IMR-90 (cell line): ENCODE results near the gene ARSJ. TPM values are rescaled to one million over a fixed set of nuclear protein-coding genes. Genes with fewer than 3 reads are reported as not detected.

Source experiments
- ATAC-seq: fragments of 200-7000 bp; cut with Tn5 transposase; 2 replicates; pipeline ENCODE4 v1.9.1; 2020; ENCODE audit warnings: low read depth, mild to moderate bottlenecking, moderate library complexity
- BruUV-seq: library from RNA; stranded (reverse); fragments of 400-500 nt; replicated peaks from 2 replicates; lab custom pipeline; 2021; lab: Mats Ljungman, UMichigan
- CTCF ChIA-PET: fragments of 300-600 bp; formaldehyde crosslinking; extraction: SDS; loops from one replicate; lab custom pipeline; 2021; ENCODE audit warnings: antibody characterized with exemption; lab: Yijun Ruan, JAX
- POLR2A ChIA-PET: fragments of 300-600 bp; sonication (Branson Sonifier 250); formaldehyde crosslinking; loops from one replicate; lab custom pipeline; 2022; ENCODE audit warnings: antibody characterized with exemption; ENCODE audit not compliant: unreplicated experiment; lab: Charles Lee
- DNase-seq: peaks from one replicate; pipeline ENCODE4 v3.0.0; 2013
- H2AFZ ChIP-seq: replicated peaks from 2 replicates; pipeline ENCODE3; 2013; ENCODE audit warnings: low read length, mild to moderate bottlenecking; ENCODE audit not compliant: poor library complexity
- H2AK5ac ChIP-seq: 2 replicates; pipeline ENCODE4 v1.6.1; 2013; ENCODE audit warnings: low read depth, low read length, inconsistent platforms
- H2AK9ac ChIP-seq: replicated peaks from 2 replicates; pipeline ENCODE3; 2013; ENCODE audit warnings: mild to moderate bottlenecking, low read depth, low read length, moderate library complexity; ENCODE audit not compliant: poor library complexity
- H2BK120ac ChIP-seq: 2 replicates; pipeline ENCODE4 v1.6.1; 2013; ENCODE audit warnings: low read depth, low read length, inconsistent platforms
- H2BK15ac ChIP-seq: 3 replicates; pipeline ENCODE4 v1.6.1; 2013; ENCODE audit warnings: low read depth, low read length, inconsistent platforms
- H2BK20ac ChIP-seq: 2 replicates; pipeline ENCODE4 v1.6.1; 2013; ENCODE audit warnings: low read depth, mild to moderate bottlenecking, inconsistent platforms, low read length, moderate library complexity
- H2BK5ac ChIP-seq: 2 replicates; pipeline ENCODE4 v1.6.1; 2013; ENCODE audit warnings: mild to moderate bottlenecking, low read depth, low read length, inconsistent platforms; ENCODE audit not compliant: poor library complexity, severe bottlenecking
- H3K14ac ChIP-seq: replicated peaks from 2 replicates; pipeline ENCODE4 v1.6.1; 2013; ENCODE audit warnings: low read depth, low read length, inconsistent platforms
- H3K18ac ChIP-seq: 2 replicates; pipeline ENCODE4 v1.6.1; 2013; ENCODE audit warnings: low read depth, low read length, control low read depth
- H3K23ac ChIP-seq: 2 replicates; pipeline ENCODE4 v1.6.1; 2013; ENCODE audit warnings: low read depth, low read length, inconsistent platforms
- H3K27ac ChIP-seq: 2 replicates; pipeline ENCODE4 v1.5.1; 2013; ENCODE audit warnings: mild to moderate bottlenecking, control low read depth, low read length; ENCODE audit not compliant: insufficient read depth
- H3K27me3 ChIP-seq: 2 replicates; pipeline ENCODE4 v1.6.1; 2013; ENCODE audit warnings: low read length; ENCODE audit not compliant: control insufficient read depth, insufficient read depth
- H3K36me3 ChIP-seq: 2 replicates; pipeline ENCODE4 v1.6.1; 2013; ENCODE audit warnings: low read length, mixed read lengths; ENCODE audit not compliant: control insufficient read depth, insufficient read depth
- H3K4ac ChIP-seq: 2 replicates; pipeline ENCODE4 v1.6.1; 2013; ENCODE audit warnings: low read depth, low read length, inconsistent platforms
- H3K4me1 ChIP-seq: 2 replicates; pipeline ENCODE4 v1.6.1; 2013; ENCODE audit warnings: low read length, mixed read lengths; ENCODE audit not compliant: control insufficient read depth, insufficient read depth
- H3K4me2 ChIP-seq: 2 replicates; pipeline ENCODE4 v1.6.1; 2013; ENCODE audit warnings: low read depth, mild to moderate bottlenecking, control low read depth, low read length, moderate library complexity
- H3K4me3 ChIP-seq: 2 replicates; pipeline ENCODE4 v1.5.1; 2013; ENCODE audit warnings: low read depth, mild to moderate bottlenecking, control low read depth, low read length, moderate library complexity; ENCODE audit not compliant: insufficient read depth
- H3K56ac ChIP-seq: 2 replicates; pipeline ENCODE4 v1.6.1; 2013; ENCODE audit warnings: low read length, inconsistent platforms; ENCODE audit not compliant: insufficient read depth; ENCODE audit errors: extremely low read depth
- H3K79me1 ChIP-seq, 2 experiments: 2 replicates each; pipeline ENCODE4 v1.6.1; 2013; ENCODE audit warnings: low read length in 2 of 2, inconsistent platforms in 1 of 2, low read depth in 1 of 2
- H3K9ac ChIP-seq: 2 replicates; pipeline ENCODE4 v1.6.1; 2013; ENCODE audit warnings: low read depth, low read length, control low read depth
- H3K9me1 ChIP-seq: 2 replicates; pipeline ENCODE4 v1.6.1; 2013; ENCODE audit warnings: low read length, inconsistent platforms; ENCODE audit not compliant: insufficient read depth
- H3K9me3 ChIP-seq: 2 replicates; pipeline ENCODE4 v1.6.1; 2013; ENCODE audit warnings: low read length; ENCODE audit not compliant: control insufficient read depth, insufficient read depth
- H4K20me1 ChIP-seq: 2 replicates; pipeline ENCODE4 v1.6.1; 2013; ENCODE audit warnings: low read length, inconsistent platforms; ENCODE audit not compliant: insufficient read depth
- H4K5ac ChIP-seq: 2 replicates; pipeline ENCODE4 v1.6.1; 2013; ENCODE audit warnings: mild to moderate bottlenecking, low read depth, low read length, control low read depth
- H4K8ac ChIP-seq, 2 experiments: 2 replicates each; pipeline ENCODE4 v1.6.1; 2013; ENCODE audit warnings: low read depth in 2 of 2, low read length in 2 of 2, control low read depth in 1 of 2, inconsistent platforms in 1 of 2
- H4K91ac ChIP-seq: 2 replicates; pipeline ENCODE4 v1.6.1; 2013; ENCODE audit warnings: low read depth, low read length, inconsistent platforms; ENCODE audit not compliant: insufficient read depth
- BHLHE40 ChIP-seq: fragments of 150-350 bp; IDR thresholded peaks from 2 replicates; pipeline ENCODE4 v1.6.1; 2016; ENCODE audit warnings: mild to moderate bottlenecking, low read depth, low read length
- CEBPB ChIP-seq: IDR thresholded peaks from 2 replicates; pipeline ENCODE4 v1.6.1; 2012; ENCODE audit warnings: low read depth, low read length, improper control_type of control experiment
- CHD1 ChIP-seq: IDR thresholded peaks from 2 replicates; pipeline ENCODE4 v1.6.1; 2012; ENCODE audit warnings: low read depth, low read length, improper control_type of control experiment
- FOS ChIP-seq: fragments of 150-350 bp; IDR thresholded peaks from 2 replicates; pipeline ENCODE4 v1.6.1; 2016; ENCODE audit warnings: low read depth, low read length
- MAFK ChIP-seq: IDR thresholded peaks from 2 replicates; pipeline ENCODE4 v1.6.1; 2012; ENCODE audit warnings: low read depth, low read length, improper control_type of control experiment
- MAZ ChIP-seq: IDR thresholded peaks from 2 replicates; pipeline ENCODE4 v1.6.1; 2012; ENCODE audit warnings: low read depth, mild to moderate bottlenecking, low read length, improper control_type of control experiment, moderate library complexity, borderline replicate concordance
- MXI1 ChIP-seq: IDR thresholded peaks from 2 replicates; pipeline ENCODE4 v1.6.1; 2012; ENCODE audit warnings: low read depth, mild to moderate bottlenecking, low read length, moderate library complexity, borderline replicate concordance
- NFE2L2 ChIP-seq: fragments of 150-350 bp; IDR thresholded peaks from 2 replicates; pipeline ENCODE4 v1.6.1; 2016; ENCODE audit warnings: low read depth, mild to moderate bottlenecking, low read length
- POLR2A ChIP-seq: IDR thresholded peaks from 2 replicates; pipeline ENCODE4 v1.6.1; 2012; ENCODE audit warnings: mild to moderate bottlenecking, low read depth, low read length
- RAD21 ChIP-seq: IDR thresholded peaks from 2 replicates; pipeline ENCODE4 v1.6.1; 2012; ENCODE audit warnings: low read length, improper control_type of control experiment
- RFX5 ChIP-seq: IDR thresholded peaks from 2 replicates; pipeline ENCODE4 v1.8.0; 2012; ENCODE audit warnings: low read depth, mild to moderate bottlenecking, low read length, moderate library complexity
- SMC3 ChIP-seq: fragments of 150-350 bp; IDR thresholded peaks from 2 replicates; pipeline ENCODE4 v1.6.1; 2016; ENCODE audit warnings: low read depth, mild to moderate bottlenecking, antibody characterized with exemption, low read length, moderate library complexity
- dilution Hi-C: fragments of 300-500 bp; cut with HindIII; formaldehyde crosslinking; loops from one replicate; pipeline ENCODE4 v1.14.3; 2018; ENCODE audit warnings: low sequenced_read_pairs; ENCODE audit not compliant: unreplicated experiment
- in situ Hi-C: fragments of 300-500 bp; cut with MboI; formaldehyde crosslinking; loops from 3 replicates; pipeline ENCODE4 v1.14.3; 2019; ENCODE audit warnings: low sequenced_read_pairs, inconsistent platforms, mixed read lengths
- intact Hi-C: fragments of 100-400 bp; cut with micrococcal nuclease; formaldehyde crosslinking; loops from 2 replicates; pipeline ENCODE4 v1.10.0; 2022
- polyA plus RNA-seq, 3 experiments: library from polyadenylated mRNA; depleted of rRNA; stranded (reverse); fragments of >200 nt; gene quantifications; 2 replicates each; pipeline ENCODE4 v1.2.3, GENCODE V29; 2012; ENCODE audit warnings: low replicate concordance in 1 of 3
- total RNA-seq: library from RNA; depleted of rRNA; stranded (reverse); fragments of >200 nt; gene quantifications from 2 replicates; pipeline ENCODE4 v1.2.3, GENCODE V29; 2012
- TF ChIP-seq, protein P1 (sequence below): fragments of 150-350 bp; IDR thresholded peaks from 2 replicates; pipeline ENCODE4 v1.6.1; 2017; ENCODE audit warnings: mild to moderate bottlenecking, antibody characterized with exemption, low read length, low read depth
- TF ChIP-seq, protein P2 (sequence below): fragments of 150-350 bp; IDR thresholded peaks from 2 replicates; pipeline ENCODE4 v1.6.1; 2016; ENCODE audit warnings: low read depth, mild to moderate bottlenecking, low read length, moderate library complexity, borderline replicate concordance
- TF ChIP-seq, protein P3 (sequence below): conservative IDR thresholded peaks from 2 replicates; pipeline ENCODE4 v1.5.1; 2012; ENCODE audit warnings: mild to moderate bottlenecking, low read depth, low read length, improper control_type of control experiment

ARSJ gene
- total and polyA plus RNA-seq, 2 of the 4 experiments (the other 2 are of a cell fraction): 47.7 to 143 TPM

DNA sequence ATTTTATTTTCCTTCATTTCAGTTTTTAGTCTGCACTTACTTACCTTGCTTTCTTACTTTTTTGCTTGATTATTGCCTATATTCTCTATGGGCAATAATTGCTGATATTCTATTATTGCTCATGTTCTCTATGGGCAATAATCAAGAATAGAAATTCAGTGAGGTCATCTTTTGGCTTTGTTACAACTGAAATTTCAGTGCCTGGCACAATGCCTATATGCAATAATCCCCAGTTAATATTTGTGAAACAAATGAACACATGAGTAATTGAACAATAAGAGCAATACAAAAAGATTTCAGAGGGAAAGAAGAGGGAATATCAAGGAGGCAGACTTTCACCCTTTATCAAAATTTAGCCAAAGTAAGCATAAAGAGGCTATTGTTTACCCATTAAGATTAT lies 48.6 kb upstream of the ARSJ start (continued):
- TF ChIP-seq MAZ (no peak), CHD1 (no peak), MAFK (no peak), BHLHE40 (no peak)

DNA sequence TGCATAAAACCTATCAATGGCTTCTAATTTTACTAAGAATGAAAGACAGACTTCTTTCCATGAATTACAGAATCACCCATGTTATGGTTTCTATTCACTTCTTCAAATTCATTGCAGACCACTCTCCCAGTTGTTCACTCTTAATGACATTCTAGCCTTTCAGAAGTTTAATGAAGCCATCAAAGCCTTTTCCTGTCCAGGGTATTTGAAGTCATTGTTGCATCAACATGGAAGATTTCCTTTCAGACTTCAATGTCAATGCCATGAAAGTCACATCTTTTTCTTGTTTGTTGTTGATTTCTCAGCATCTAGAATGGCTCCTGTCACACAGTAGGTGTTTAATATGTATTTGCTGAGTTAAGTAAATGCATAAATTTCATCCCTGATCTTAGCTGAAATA lies 48.1 kb upstream of the ARSJ start:
- BruUV-seq: no TSS peak
- Histone ChIP-seq H3K4me2 (no peak overlapping the region), H2AK9ac (no peak overlapping the region), H2BK5ac (no peak overlapping the region), H3K23ac (no peak overlapping the region), H4K91ac (no peak overlapping the region), H3K14ac (no peak overlapping the region), H2BK120ac (no peak overlapping the region), H2BK20ac (no peak overlapping the region), H4K8ac (no peak overlapping the region), H2AK5ac (no peak overlapping the region), H3K36me3 (no peaks in the 10 kb centered on the region), H3K27me3 (no peaks in the 10 kb centered on the region), H3K56ac (no peak overlapping the region), H3K4me1 (no peaks in the 10 kb centered on the region), H3K18ac (no peak overlapping the region), H3K79me1 (no peaks in the 10 kb centered on the region), H2AFZ (no peak overlapping the region), H3K27ac (no peak overlapping the region), H3K4ac (no peak overlapping the region), H2BK15ac (no peak overlapping the region), H4K20me1 (no peaks in the 10 kb centered on the region), H3K9me3 (no peaks in the 10 kb centered on the region), H3K4me3 (no peak overlapping the region), H3K9me1 (no peaks in the 10 kb centered on the region), H3K9ac (no peak overlapping the region), H4K5ac (no peak overlapping the region)
- ATAC-seq (no peak), DNase-seq (no peak)
- in situ Hi-C loops (no loop called here), dilution Hi-C loops (no loop called here), intact Hi-C loops (no loop called here)
- POLR2A ChIA-PET: no interaction called here
- CTCF ChIA-PET: no interaction called here
- no peak for TF ChIP-seq POLR2A
- TF ChIP-seq RAD21: no peak
- TF ChIP-seq BHLHE40: no peak
- TF ChIP-seq SMC3: no peak
- TF ChIP-seq, protein P1, sequence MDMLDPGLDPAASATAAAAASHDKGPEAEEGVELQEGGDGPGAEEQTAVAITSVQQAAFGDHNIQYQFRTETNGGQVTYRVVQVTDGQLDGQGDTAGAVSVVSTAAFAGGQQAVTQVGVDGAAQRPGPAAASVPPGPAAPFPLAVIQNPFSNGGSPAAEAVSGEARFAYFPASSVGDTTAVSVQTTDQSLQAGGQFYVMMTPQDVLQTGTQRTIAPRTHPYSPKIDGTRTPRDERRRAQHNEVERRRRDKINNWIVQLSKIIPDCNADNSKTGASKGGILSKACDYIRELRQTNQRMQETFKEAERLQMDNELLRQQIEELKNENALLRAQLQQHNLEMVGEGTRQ: no peak
- TF ChIP-seq, protein P2, sequence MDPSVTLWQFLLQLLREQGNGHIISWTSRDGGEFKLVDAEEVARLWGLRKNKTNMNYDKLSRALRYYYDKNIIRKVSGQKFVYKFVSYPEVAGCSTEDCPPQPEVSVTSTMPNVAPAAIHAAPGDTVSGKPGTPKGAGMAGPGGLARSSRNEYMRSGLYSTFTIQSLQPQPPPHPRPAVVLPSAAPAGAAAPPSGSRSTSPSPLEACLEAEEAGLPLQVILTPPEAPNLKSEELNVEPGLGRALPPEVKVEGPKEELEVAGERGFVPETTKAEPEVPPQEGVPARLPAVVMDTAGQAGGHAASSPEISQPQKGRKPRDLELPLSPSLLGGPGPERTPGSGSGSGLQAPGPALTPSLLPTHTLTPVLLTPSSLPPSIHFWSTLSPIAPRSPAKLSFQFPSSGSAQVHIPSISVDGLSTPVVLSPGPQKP: no peak
- no peak for TF ChIP-seq FOS
- no peak for TF ChIP-seq NFE2L2
- TF ChIP-seq RFX5: no peak
- TF ChIP-seq, protein P3, sequence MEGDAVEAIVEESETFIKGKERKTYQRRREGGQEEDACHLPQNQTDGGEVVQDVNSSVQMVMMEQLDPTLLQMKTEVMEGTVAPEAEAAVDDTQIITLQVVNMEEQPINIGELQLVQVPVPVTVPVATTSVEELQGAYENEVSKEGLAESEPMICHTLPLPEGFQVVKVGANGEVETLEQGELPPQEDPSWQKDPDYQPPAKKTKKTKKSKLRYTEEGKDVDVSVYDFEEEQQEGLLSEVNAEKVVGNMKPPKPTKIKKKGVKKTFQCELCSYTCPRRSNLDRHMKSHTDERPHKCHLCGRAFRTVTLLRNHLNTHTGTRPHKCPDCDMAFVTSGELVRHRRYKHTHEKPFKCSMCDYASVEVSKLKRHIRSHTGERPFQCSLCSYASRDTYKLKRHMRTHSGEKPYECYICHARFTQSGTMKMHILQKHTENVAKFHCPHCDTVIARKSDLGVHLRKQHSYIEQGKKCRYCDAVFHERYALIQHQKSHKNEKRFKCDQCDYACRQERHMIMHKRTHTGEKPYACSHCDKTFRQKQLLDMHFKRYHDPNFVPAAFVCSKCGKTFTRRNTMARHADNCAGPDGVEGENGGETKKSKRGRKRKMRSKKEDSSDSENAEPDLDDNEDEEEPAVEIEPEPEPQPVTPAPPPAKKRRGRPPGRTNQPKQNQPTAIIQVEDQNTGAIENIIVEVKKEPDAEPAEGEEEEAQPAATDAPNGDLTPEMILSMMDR: no peak
- TF ChIP-seq MXI1: no peak
- no peak for TF ChIP-seq MAZ
- no peak for TF ChIP-seq MAFK
- no peak for TF ChIP-seq CEBPB
- TF ChIP-seq CHD1: no peak
